Measurements from ENCODE around the gene LRBA. TPM values are rescaled to one million over a fixed set of nuclear protein-coding genes. Genes with fewer than 3 reads are reported as not detected.
"Not testable (repeated sequence)": the region's sequence is repeated elsewhere in the genome, so short reads cannot be mapped to it uniquely, and the experiment has no call there.

Gene LRBA
- polyA plus RNA-seq, 1 donor: 75.9 TPM

GRCh38 chr4:150569998-150570535, 445.0 kb downstream of the LRBA start:
- DNase-seq: no peak

GRCh38 chr4:150569384-150569987, 445.6 kb downstream of the LRBA start:
- DNase-seq: no peak

GRCh38 chr4:150567070-150567469, 448.0 kb downstream of the LRBA start:
- no peak for DNase-seq

- not testable (repeated sequence) for DNase-seq
These were observed 450.1 kb downstream of the LRBA start for GRCh38 chr4:150564967-150565366.

- no peak for DNase-seq
These were observed 452.3 kb downstream of the LRBA start for GRCh38 chr4:150562751-150563150.

- no peak for DNase-seq
These were observed 452.8 kb downstream of the LRBA start for GRCh38 chr4:150562250-150562649.

GRCh38 chr4:150561143-150561737, 453.8 kb downstream of the LRBA start:
- no peak for DNase-seq

GRCh38 chr4:150557811-150558210, 457.3 kb downstream of the LRBA start:
- not testable (repeated sequence) for DNase-seq

GRCh38 chr4:150547154-150547838, 467.8 kb downstream of the LRBA start:
- no peak for DNase-seq

- DNase-seq: no peak
These were observed 468.8 kb downstream of the LRBA start for GRCh38 chr4:150546286-150546685.

- DNase-seq: no peak
These were observed 472.0 kb downstream of the LRBA start for GRCh38 chr4:150543042-150543441.

GRCh38 chr4:150541681-150542080, 473.4 kb downstream of the LRBA start:
- DNase-seq: no peak

- no peak for DNase-seq
These were observed 474.1 kb downstream of the LRBA start for GRCh38 chr4:150540959-150541360.

- no peak for DNase-seq
These were observed 474.5 kb downstream of the LRBA start for GRCh38 chr4:150540536-150540935.

GRCh38 chr4:150537911-150538310, 477.2 kb downstream of the LRBA start:
- DNase-seq: not testable (repeated sequence)

- no peak for DNase-seq
These were observed 480.3 kb downstream of the LRBA start for GRCh38 chr4:150534818-150535217.

- DNase-seq: no peak
These were observed 481.4 kb downstream of the LRBA start for GRCh38 chr4:150533673-150534072.

- DNase-seq: no peak
These were observed 489.7 kb downstream of the LRBA start for GRCh38 chr4:150525321-150525868.

- no peak for DNase-seq
These were observed 496.5 kb downstream of the LRBA start for GRCh38 chr4:150518559-150518958.

GRCh38 chr4:150515135-150515534, 499.9 kb downstream of the LRBA start:
- DNase-seq: no peak

- DNase-seq: no peak
These were observed 500.4 kb downstream of the LRBA start for GRCh38 chr4:150514709-150515108.

- DNase-seq: no peak
These were observed 504.8 kb downstream of the LRBA start for GRCh38 chr4:150510176-150510865.
